HG02763 (cell line): ENCODE data around the gene LTBP1.

Experiments
- ATAC-seq: cut with Tn5 transposase; IDR thresholded peaks from one replicate; pipeline ENCODE4 v1.9.1; 2021; ENCODE audit warnings: mild to moderate bottlenecking, moderate library complexity; ENCODE audit not compliant: unreplicated experiment

Gene LTBP1

DNA sequence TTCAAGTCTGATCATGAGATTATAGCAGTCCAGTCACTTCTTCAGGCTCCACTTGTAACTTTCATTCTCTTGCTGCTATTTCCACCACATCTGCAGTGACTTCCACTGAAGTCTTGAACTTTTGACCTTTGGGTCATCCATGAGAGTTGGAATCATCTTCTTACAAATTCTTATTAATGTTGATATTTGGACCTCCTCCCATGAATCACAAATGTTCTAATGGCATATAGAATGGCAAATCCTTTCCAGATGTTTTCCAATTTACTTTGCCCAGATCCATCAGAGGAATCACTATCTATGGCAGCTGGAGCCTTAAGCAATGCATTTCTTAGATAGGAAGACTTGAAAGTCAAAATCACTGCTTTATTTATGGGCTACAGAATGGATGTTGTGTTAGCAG, 159.4 kb downstream of the LTBP1 start:
- no peak for ATAC-seq

DNA sequence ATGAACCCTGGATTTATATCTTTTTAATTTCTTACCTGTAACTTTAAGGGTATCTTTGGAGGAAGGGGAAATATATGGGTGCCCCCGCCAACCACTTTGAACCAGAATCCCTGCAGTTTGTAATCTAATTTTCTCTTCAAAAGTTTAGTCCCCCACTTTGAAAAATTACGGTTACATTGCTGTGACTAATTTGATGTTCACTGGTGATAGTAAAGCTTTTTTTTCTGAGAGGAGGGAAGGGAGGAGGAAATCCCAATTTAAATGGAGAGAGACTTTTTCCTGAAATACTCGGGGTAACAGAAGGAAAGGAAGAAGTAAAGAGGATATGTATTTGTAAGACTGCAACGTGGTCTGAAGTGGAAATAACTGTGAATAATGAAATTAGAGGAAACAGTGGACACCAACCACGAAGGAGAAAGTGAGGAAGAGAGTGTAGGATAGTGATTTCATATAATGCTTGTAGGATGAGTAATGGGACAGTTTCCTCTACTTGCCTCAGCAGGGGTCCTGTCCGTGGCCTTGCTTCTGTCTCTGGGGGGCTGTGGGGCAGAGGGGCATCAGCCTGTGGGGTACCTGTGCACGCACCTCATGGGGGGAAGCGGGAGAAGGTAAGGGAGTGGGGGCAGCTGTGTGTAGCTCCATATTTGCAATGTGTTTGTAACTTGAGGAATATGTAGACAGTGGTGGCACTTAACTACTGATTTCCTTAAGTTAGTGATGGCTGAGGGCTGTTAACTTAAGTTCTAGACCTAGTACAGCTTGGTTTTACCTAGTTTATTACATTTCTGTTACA, 161.1 kb downstream of the LTBP1 start:
- no peak for ATAC-seq

DNA sequence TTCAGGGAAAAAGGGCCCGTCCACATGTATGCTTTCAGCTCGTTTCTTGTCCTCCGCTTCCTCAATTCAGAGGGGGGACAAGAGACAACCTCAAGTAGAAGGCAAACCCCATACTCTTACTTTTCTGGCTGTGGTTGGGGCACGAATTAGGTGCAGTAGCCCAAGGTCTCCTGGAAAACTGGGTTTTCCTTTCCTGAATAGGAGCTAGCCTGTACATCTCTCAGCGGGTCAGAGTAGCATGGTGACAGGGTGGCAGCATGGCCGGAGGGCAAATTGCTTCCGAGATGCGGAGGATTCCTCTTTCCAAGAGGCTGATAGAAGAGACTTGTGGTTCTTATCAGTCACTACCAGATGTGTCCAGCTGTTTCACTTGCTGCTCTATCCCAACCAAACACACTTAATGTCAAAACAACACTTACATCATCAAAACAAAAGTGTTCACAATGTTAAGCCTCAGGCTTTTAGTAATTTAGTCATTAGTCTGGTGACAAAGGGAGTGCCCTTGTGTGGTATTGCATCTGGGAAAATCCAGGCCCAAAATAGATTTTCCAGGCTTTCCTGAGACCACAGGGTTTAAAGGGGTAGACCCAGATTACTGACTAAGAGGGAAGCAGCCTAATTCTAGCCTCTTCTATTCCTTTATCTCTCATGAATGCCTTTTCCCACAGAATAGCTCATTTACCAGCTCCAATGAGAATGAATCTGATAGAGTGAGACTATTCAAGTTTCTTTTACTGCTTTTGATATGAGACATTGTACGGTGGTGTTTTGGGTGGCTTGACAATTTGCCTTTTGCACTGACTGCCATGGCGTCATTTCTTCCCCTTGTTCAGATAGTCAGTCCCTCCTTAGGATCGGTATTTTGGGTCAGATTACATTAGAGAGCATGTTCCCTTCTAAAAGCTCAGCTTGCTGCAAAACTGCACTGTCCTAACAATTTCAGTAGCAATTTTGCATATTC, 162.0 kb downstream of the LTBP1 start:
- no peak for ATAC-seq

DNA sequence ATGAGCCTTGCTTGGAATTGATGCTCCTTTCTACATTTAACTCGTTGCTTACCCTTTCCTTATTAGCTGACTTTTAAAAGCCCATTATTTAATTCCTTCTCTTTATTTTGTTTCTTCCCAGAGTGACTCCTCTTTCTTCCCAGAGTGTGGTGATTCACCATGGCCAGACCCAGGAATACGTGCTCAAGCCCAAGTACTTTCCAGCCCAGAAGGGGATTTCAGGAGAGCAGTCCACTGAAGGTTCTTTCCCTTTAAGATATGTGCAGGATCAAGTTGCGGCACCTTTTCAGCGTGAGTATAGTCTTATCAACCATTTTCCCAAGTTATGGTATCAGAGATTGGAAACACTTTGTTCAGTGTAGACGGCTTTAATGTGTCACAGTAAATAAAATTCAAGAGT, 163.7 kb downstream of the LTBP1 start:
- no peak for ATAC-seq

DNA sequence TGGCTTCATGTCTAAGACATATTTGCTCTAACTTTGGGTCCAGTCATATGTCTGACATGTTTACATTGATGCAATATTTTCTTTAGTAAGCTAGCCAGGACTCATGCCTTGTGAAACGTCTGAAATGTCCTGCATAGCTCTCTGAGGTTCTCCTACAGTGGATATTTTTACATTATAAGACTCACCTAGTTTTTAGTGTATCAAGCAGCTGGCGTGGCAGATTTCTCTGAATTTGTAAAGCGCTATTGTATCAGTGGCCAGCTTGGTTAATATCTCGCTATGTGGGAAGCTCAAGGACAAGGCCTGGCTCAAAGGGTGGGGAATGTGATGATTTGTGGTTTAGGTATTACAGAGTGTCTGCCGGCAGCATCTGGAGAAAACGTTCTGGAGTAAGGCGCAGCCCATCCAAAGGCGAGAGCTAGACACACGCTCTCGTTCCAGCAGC, 164.3 kb downstream of the LTBP1 start:
- no peak for ATAC-seq

DNA sequence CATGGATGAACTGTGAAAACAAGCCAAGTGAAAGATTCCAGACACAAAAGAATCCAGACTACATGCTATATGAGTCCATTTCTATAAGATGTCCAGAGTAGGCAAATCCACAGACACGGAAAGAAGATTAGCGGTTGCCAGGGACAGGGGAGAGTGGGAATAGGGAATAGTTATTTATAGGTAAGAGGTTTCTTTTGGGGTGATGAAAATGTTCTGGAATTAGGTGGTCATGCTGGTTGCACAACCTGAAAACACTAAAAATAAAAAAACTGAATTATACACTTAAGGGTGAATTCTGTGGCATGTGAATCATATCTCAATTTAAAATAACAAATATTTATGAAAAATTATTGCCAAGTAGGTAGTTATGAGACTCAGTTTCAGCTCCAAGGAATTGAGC, 168.4 kb downstream of the LTBP1 start:
- no peak for ATAC-seq

DNA sequence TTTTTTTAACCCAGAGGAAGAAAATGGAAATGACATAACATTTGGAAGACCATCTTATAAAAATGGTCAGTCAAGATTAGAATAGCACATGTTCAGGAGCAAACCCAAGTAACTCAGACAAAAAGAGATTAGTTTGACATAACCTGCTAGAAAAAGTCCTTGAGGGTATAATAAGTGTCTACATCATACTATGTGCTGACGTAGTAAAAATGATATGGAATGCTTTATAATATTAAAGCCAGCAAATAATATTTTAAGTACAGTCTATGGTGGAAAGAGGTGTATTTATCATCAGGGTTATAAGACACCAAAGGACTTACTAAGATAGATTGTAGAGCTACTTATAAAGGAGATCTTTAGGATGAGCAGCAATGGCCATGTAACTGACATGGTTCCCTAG, 169.0 kb downstream of the LTBP1 start:
- ATAC-seq = no peak

DNA sequence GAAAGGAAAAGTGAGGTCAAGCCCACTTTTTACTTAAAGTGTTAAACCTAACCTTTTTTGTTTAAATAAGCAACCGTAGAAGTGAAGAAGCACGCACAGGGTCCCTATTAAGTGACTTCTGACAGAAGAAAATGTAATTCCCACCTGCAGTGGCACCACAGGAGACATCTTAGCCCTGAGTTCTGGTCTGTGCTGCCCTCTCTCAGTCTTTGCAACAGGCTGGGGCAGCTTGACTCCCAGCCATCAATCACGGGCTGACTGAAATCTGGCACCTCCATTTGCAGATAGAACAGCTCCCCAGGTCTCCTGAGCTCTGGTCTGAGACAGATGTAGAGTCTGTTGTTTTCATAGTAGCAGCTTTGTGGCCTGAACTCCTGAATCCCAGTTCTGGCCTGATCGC, 170.0 kb downstream of the LTBP1 start:
- ATAC-seq = no peak

DNA sequence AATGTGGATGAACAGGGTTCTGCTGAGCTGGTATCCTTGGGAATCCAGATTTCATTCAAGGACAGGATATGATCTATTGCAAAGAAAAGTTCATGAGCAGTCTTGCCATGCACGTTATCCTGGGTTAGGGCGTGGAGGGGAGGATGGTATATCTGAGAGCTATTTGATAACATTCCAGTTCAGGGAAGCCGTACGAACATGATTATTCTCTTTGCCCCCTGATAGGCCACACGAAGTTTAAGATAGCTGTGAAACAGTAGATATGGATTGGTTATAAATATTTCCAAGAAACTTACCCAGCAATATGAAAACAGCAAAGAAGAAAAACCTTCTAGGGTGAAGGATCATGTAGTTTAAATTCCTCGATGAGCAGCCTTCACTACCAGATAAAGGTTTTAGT, 171.9 kb downstream of the LTBP1 start:
- ATAC-seq = no peak

DNA sequence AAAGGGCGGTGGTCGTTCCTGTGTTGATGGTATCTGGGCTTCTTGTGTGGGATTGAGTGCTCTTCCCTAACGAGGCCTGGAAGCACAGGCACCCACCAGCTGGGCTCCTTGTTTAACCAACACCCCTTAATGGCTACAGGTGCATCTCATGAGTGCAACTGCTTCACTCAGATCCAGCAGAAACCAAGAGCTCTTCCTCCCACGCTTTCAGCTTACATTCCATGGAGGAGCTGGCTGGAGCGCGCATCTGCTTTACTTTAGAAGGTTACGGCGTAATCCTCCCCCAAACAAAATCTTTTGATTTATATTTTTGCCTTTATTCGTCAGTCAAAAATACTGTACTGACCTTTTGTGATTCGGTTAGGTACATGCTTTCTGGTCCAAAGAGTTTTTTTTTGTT, 174.7 kb downstream of the LTBP1 start:
- ATAC-seq = no peak

DNA sequence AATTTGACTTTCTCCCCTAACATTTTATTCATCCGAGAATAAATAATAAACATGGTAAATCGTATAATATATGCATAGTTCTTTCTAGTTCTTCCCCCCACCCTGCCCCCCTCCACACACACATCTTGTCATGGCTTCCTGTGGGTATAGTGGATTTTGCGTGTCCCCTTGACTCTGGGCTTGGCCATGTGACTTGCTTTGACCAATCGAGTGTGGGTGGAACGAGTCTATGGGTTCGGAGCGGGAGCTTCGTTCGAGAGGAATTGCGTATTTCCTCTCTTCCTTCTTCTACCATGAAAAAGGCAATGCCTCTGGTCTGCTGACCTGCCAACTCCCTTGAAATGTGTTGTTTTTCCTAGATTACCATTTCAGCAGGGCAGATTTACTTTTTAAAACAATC, 175.2 kb downstream of the LTBP1 start:
- ATAC-seq = no peak

DNA sequence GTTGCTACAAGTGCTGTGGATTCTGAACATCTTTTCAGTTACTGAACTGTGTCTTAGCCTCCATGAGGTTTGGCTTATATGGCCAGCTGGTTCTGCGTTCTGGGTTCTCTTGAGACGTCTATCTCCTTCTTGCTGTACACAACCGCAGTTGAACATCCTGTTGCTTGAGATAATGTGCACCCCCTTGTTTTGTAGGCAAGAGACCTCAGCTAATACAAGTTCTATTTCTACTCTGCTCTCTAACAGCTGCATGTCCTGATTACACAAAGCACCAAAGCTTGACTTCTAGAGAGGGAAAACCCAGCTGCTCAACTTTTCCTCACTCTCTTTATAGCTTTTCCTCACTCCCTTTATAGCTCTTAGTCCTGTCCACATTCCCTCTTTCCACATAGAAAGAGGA, 176.0 kb downstream of the LTBP1 start:
- no peak for ATAC-seq

DNA sequence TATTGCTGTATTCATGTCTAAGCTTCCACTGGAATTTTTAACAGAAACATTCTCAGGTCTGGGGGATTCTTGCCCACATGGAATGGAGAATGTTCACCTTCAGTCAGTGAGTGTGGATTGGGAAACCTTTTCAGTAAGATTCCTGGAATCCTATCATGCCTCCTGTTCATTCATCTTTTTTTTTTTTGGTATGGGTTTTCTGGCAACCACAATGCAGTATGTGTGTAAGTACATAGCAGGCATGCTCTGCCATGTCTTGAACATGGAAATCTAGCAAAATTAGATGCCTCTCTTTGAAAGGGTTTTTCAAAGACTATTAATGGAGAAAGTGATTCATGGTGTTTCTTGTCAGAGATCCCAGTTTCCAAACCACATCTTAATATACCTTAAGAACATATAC, 176.5 kb downstream of the LTBP1 start:
- ATAC-seq = no peak

DNA sequence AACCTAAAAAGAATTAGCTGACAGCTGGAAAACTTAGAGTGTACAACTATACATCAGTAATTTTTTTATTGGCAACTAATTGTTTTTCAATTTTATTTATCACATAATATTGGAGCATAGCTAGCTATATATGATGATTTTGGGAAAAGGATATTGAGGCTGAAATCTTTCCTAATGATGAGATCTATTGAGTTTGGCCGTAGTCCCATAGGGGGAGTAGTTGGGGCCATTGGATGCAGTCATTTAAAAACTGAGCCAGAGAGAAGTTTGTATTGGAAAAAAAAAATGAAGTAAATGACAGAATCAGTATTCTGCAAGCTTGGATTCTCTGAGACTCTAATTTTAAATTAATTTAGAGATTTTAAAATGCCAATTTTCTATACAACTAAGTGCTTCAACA, 179.8 kb downstream of the LTBP1 start:
- no peak for ATAC-seq

DNA sequence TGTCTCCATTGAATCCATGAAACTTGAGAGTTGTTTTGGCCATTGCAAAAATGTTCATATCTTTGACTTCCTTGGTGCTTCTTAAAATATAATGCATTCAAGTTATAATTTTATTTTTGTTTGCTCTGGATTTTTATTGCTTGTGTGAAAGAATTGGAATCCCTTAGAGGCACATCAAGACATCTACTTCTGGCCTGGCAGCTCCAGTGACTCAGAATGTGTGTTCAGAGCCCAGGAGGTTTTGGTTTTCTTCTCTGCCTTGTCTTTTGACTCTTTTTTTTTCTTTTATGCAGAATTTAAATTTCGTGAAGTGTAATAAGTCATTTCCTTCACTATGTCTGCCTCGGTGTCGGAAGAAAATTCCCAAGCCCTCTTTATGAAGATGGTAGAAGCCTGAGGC, 180.2 kb downstream of the LTBP1 start:
- ATAC-seq = no peak

DNA sequence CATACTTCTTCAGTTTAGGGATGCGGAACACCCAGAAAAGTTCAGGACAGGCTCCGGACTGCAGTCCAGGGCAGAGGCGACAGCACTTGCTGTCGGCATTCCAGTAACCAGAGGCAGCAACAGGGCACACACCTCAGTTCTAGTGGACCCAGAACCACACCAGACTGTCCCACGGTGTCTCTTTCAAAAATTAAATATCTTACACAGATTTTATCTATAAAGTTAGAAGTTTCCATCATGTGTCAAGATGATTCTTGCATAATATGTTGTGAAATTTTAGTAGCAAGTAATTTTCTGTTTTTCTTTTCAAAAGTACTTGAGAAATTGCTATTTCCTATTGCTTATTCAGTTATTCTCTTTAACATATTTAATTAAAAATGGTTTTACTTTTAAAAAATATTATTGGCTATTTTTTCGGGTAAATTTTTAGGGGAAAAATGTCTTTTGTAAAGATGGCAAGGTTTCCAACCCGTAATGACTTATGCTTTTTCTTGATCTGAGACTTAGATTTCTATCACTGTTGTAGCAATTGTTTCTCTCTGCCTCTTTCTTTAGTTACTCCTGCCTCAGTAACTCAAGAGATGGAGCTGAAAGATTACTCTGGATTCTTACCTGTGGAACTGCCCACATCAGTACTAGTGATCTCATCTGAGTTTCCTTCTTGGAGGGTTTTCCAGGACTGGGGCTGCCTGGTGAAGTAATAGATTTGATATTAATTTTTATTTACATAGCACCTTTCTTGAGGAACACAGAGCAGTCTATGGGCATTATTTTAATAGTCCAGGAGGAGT, 182.7 kb downstream of the LTBP1 start:
- ATAC-seq = no peak

DNA sequence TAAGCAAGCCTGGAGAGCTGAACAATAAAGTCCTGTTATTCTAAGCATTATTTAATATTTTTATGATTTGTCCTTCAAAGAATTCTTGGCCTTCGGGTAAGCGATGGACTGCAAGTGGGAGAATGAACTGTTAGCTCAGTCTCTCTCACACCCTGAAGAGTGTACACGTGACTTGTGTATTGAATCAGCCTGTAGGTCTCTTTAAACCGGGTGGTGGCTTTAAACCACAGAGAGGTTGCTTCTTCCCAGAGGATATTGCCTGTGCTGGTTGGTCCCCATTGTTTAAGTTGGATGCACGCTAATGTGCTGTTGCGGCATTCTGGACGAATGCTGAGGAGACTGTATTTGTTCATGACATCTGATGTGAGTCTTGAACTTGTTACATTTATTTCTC, 183.3 kb downstream of the LTBP1 start:
- no peak for ATAC-seq

DNA sequence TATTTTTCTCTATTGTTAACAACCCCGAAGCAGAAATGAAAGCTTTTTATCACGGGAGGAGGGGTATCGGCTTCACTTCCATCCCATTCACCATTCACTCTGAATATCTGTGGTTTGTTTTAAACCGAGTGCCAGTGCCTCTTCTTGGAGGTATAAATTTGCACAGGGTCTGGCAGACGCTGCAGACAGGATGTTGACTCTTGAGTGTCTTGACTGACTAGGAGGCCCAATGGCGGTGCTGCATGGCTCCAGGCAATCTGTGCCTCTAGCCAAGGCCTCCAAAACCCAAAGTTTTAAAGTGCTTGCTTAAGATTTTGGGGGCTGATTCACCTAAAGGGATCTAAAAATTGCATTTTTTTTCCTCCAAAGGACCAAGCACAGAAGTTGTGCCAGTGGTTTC, 183.8 kb downstream of the LTBP1 start:
- ATAC-seq = no peak

DNA sequence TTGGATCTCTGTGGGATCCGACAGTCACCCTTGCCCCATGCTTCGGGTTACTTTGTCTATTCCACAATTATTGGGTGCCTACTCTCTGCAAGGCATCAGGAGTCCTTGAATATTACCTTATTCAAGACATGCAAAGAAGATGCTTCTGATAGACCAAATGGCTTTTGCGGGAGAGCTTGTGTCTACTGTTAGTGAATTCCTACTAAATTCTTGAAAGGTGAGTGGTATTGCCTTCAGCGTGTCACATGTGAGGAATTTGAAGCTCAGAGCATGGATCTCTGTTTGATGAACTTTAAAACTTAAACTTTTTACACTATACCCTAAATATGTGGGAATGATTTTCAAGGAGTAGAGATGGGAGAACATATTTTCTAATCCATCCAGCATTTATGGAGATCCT, 184.4 kb downstream of the LTBP1 start:
- ATAC-seq = no peak

DNA sequence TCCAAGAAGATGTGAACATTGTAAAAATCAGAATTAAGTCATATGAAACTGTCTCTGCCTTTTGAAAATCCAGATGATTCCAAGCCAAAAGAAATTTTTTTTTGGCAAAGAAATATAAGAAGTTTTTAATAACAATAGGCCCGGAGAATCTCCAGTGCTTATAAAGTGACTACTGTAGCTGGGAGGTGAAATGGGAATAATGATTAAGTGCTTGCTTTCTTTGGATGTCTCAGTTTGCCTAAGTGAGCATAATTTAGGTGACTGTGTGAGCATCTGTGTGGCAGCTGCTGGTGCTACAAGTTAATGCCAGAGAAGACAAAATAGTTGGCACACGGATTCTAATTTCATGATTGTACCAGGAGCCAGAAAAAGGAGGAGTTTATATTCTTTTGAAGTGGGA, 185.0 kb downstream of the LTBP1 start:
- no peak for ATAC-seq

DNA sequence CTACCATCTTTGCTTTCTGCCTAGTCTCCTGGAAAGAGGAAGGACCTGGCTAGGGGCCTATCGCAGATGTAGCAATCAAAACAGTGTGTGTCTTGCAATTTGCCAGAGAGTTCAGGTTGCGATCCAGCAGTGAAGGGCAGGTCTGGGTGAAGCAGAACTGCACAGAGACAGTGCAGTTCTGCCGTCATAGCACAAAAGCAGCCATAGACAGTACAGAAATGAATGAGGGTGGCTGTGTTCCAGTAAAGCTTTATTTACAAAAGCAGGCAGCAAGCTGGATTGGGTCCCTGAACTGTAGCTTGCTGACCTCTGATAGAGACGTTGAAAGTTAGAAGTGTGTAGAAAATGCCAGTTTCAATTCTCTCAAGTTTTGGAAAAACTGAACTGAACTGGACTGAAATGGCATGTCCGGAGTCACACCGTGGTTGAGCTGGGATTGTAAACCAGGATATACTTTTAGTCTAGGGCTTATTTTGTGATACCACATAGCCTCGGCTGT, 186.8 kb downstream of the LTBP1 start:
- ATAC-seq = no peak
